Bronchial epithelial cell (primary cell): Measurements from ENCODE around the gene ACOX3. TPM values are rescaled to one million over a fixed set of nuclear protein-coding genes. Genes with fewer than 3 reads are reported as not detected.

ENCODE experiments used
- DNase-seq: peaks from one replicate; pipeline ENCODE4 v3.0.0-alpha.2; 2010; ENCODE audit warnings: low read depth
- FAIRE-seq: peaks from 2 replicates; lab custom pipeline; 2011; peaks lifted over from hg19 to GRCh38; lab: Jason Lieb, UNC
- H3K27me3 ChIP-seq: 2 replicates; pipeline ENCODE4 v1.5.1; 2011; ENCODE audit warnings: low read length; ENCODE audit not compliant: control insufficient read depth, insufficient read depth
- H3K36me3 ChIP-seq: 2 replicates; pipeline ENCODE4 v1.5.1; 2011; ENCODE audit warnings: low read length; ENCODE audit not compliant: control insufficient read depth, insufficient read depth
- H3K4me3 ChIP-seq: 2 replicates; pipeline ENCODE4 v1.5.1; 2011; ENCODE audit warnings: mild to moderate bottlenecking, low read depth, low read length, control low read depth
- CTCF ChIP-seq: IDR thresholded peaks from 2 replicates; pipeline ENCODE4 v1.5.1; 2011; ENCODE audit warnings: mild to moderate bottlenecking, moderate library complexity, low read length, control low read depth, inconsistent platforms; ENCODE audit not compliant: insufficient read depth, severe bottlenecking
- total RNA-seq: library from RNA; depleted of rRNA; stranded (reverse); fragments of >200 nt; gene quantifications from 2 replicates; pipeline ENCODE4 v1.2.1, GENCODE V29; 2014

The ACOX3 gene
- total RNA-seq, 1 donor from 2014 or later, result 12.4 TPM

- no peak for TF ChIP-seq CTCF
- Histone ChIP-seq H3K4me3 (no peak overlapping the region), H3K36me3 (no peaks in the 10 kb centered on the region), H3K27me3 (peaks cover 2% of the 10 kb centered on the region)
- DNase-seq (no peak), FAIRE-seq (no peak)
These were observed 95.2 kb downstream of the ACOX3 start for GRCh38 chr4:8345053-8345945.

GRCh38 chr4:8344377-8344776 is 96.1 kb downstream of the ACOX3 start:
- DNase-seq (no peak), FAIRE-seq (no peak)
- Histone ChIP-seq H3K4me3 (no peak overlapping the region), H3K27me3 (peaks cover 2% of the 10 kb centered on the region), H3K36me3 (no peaks in the 10 kb centered on the region)
- no peak for TF ChIP-seq CTCF

- no peak for TF ChIP-seq CTCF
- FAIRE-seq (no peak), DNase-seq (no peak)
- Histone ChIP-seq H3K27me3 (peaks cover 2% of the 10 kb centered on the region), H3K4me3 (no peak overlapping the region), H3K36me3 (no peaks in the 10 kb centered on the region)
These were observed 96.6 kb downstream of the ACOX3 start for GRCh38 chr4:8343967-8344331.

GRCh38 chr4:8343262-8343966 is 97.1 kb downstream of the ACOX3 start:
- FAIRE-seq (no peak), DNase-seq (no peak)
- no peaks in the 10 kb centered on the region for H3K36me3 ChIP-seq
- no peak overlapping the region for H3K4me3 ChIP-seq
- TF ChIP-seq CTCF, result no peak
- peaks cover 2% of the 10 kb centered on the region for H3K27me3 ChIP-seq

GRCh38 chr4:8342651-8343261 is 97.8 kb downstream of the ACOX3 start:
- no peak for FAIRE-seq
- no peak overlapping the region for H3K4me3 ChIP-seq
- no peak for DNase-seq
- H3K36me3 ChIP-seq, result no peaks in the 10 kb centered on the region
- TF ChIP-seq CTCF, result no peak
- peaks cover 2% of the 10 kb centered on the region for H3K27me3 ChIP-seq
